Hepatocyte (in vitro differentiated cells): ENCODE data around the gene PRPF6. TPM values are rescaled to one million over a fixed set of nuclear protein-coding genes. Genes with fewer than 3 reads are reported as not detected.
A peak's percentile ranks its signal among the peaks of the same experiment; 100 is the strongest.

Experiments
- DNase-seq: peaks from one replicate; pipeline ENCODE4 v3.0.0-alpha.2; 2016; ENCODE audit warnings: low spot score
- H2AFZ ChIP-seq: fragments of 200-600 bp; sonication (generic); 2 replicates; pipeline ENCODE4 v1.6.0; 2016; ENCODE audit warnings: antibody characterized with exemption, mild to moderate bottlenecking
- H3K27ac ChIP-seq: fragments of 200-600 bp; sonication (generic); 2 replicates; pipeline ENCODE4 v1.5.1; 2016; ENCODE audit warnings: mild to moderate bottlenecking
- H3K27me3 ChIP-seq: fragments of 200-600 bp; sonication (generic); 2 replicates; pipeline ENCODE4 v1.6.1; 2016
- H3K36me3 ChIP-seq: fragments of 200-600 bp; sonication (generic); replicated peaks from 2 replicates; pipeline ENCODE4 v1.5.1; 2016; ENCODE audit warnings: low read depth; ENCODE audit not compliant: insufficient read depth
- H3K4me1 ChIP-seq: fragments of 200-600 bp; sonication (generic); 2 replicates; pipeline ENCODE4 v1.5.1; 2016; ENCODE audit warnings: mild to moderate bottlenecking, moderate library complexity; ENCODE audit not compliant: insufficient read depth
- H3K4me2 ChIP-seq: fragments of 200-600 bp; sonication (generic); 2 replicates; pipeline ENCODE4 v1.6.0; 2016
- H3K4me3 ChIP-seq: fragments of 200-600 bp; sonication (generic); 2 replicates; pipeline ENCODE4 v1.5.1; 2016; ENCODE audit warnings: mild to moderate bottlenecking
- H3K79me2 ChIP-seq: fragments of 200-600 bp; sonication (generic); 2 replicates; pipeline ENCODE4 v1.6.0; 2017; ENCODE audit warnings: mild to moderate bottlenecking
- H3K9me2 ChIP-seq: fragments of 200-600 bp; sonication (generic); replicated peaks from 2 replicates; pipeline ENCODE4 v1.6.0; 2017; ENCODE audit warnings: mild to moderate bottlenecking; ENCODE audit not compliant: insufficient read depth
- H3K9me3 ChIP-seq: fragments of 200-600 bp; sonication (generic); 2 replicates; pipeline ENCODE4 v1.5.1; 2016; ENCODE audit warnings: low read depth, mild to moderate bottlenecking
- H4K20me1 ChIP-seq: fragments of 200-600 bp; sonication (generic); 2 replicates; pipeline ENCODE4 v1.6.0; 2016; ENCODE audit warnings: mild to moderate bottlenecking; ENCODE audit not compliant: insufficient read depth, poor library complexity, severe bottlenecking
- CTCF ChIP-seq: fragments of 200-600 bp; sonication (generic); IDR thresholded peaks from 2 replicates; pipeline ENCODE4 v1.5.1; 2016; ENCODE audit warnings: antibody characterized with exemption, mild to moderate bottlenecking; ENCODE audit not compliant: poor library complexity
- EZH2 ChIP-seq: fragments of 200-600 bp; sonication (generic); IDR thresholded peaks from 2 replicates; pipeline ENCODE4 v1.6.1; 2016; ENCODE audit warnings: antibody characterized with exemption, mild to moderate bottlenecking, borderline replicate concordance
- EZH2phosphoT487 ChIP-seq: fragments of 200-600 bp; sonication (generic); IDR thresholded peaks from one replicate; pipeline ENCODE4 v1.6.1; 2018; ENCODE audit warnings: antibody characterized with exemption, mild to moderate bottlenecking, low read depth, moderate library complexity; ENCODE audit not compliant: unreplicated experiment, severe bottlenecking
- WGBS: methylation state at CpG from one replicate; pipeline ENCODE4 v1.1.6; 2016; ENCODE audit warnings: low lambda C conversion rate; ENCODE audit errors: missing lambda C conversion rate; 5-methylcytosine and 5-hydroxymethylcytosine counted together
- polyA plus RNA-seq: library from polyadenylated mRNA; unstranded; fragments of >200 nt; fragmentation: Nextera tagmentation; extraction: Ambion mirVana; gene quantifications from 2 replicates; pipeline ENCODE4 v1.2.1, GENCODE V29; 2016
- total RNA-seq: library from RNA; depleted of rRNA; stranded (reverse); fragments of >200 nt; gene quantifications from 2 replicates; pipeline ENCODE4 v1.2.3, GENCODE V29; 2014

PRPF6 gene
- total and polyA plus RNA-seq, 2 experiments from 2014 or later, result 37.3 to 41.3 TPM

GRCh38 chr20:63980317-63980805 is 571 bp upstream of the PRPF6 start:
- Histone ChIP-seq H2AFZ (peak overlapping the region; percentile 73), H3K27ac (peak overlapping the region; percentile 75), H3K9me2 (no peaks in the 10 kb centered on the region), H3K79me2 (peaks cover 27% of the 10 kb centered on the region), H3K4me3 (no peak overlapping the region), H4K20me1 (peaks cover 6% of the 10 kb centered on the region), H3K27me3 (no peaks in the 10 kb centered on the region), H3K36me3 (no peaks in the 10 kb centered on the region), H3K4me2 (peak overlapping the region; percentile 97), H3K9me3 (no peaks in the 10 kb centered on the region), H3K4me1 (peaks cover 31% of the 10 kb centered on the region)
- peak; percentile 7 for DNase-seq
- WGBS, result 93% methylated on average over 15 of the region's 15 CpGs
- TF ChIP-seq CTCF (no peak), EZH2phosphoT487 (no peak), EZH2 (no peak)

DNA sequence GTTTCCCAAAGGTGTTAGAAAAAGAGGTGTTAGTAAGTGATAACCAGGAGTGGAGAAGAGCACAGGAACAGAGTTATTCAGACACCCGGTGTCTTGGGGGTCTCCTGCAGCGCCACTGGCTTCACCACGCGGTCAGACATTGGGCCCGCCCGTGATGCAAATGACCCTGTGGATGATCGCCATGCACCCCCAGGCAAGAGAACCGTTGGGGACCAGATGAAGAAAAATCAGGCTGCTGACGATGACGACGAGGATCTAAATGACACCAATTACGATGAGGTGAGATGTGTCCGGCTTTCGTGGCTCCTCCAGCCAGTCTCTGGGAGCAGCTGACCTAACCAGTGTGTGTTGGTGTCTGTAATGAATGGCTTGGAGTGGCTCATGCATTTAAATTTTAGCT is 2.0 kb downstream of the PRPF6 start:
- Histone ChIP-seq H4K20me1 (peaks cover 6% of the 10 kb centered on the region), H3K4me3 (no peak overlapping the region), H3K27me3 (no peaks in the 10 kb centered on the region), H3K27ac (no peak overlapping the region), H2AFZ (no peak overlapping the region), H3K4me2 (no peak overlapping the region), H3K9me3 (no peaks in the 10 kb centered on the region), H3K9me2 (no peaks in the 10 kb centered on the region), H3K36me3 (no peaks in the 10 kb centered on the region), H3K4me1 (peaks cover 28% of the 10 kb centered on the region), H3K79me2 (peaks cover 27% of the 10 kb centered on the region)
- TF ChIP-seq EZH2phosphoT487, result no peak
- DNase-seq, result no peak
- WGBS, result 96% methylated on average over 14 of the region's 14 CpGs

GRCh38 chr20:64000906-64001305 is 20.0 kb downstream of the PRPF6 start:
- Histone ChIP-seq H3K9me3 (no peaks in the 10 kb centered on the region), H3K9me2 (no peaks in the 10 kb centered on the region), H3K27me3 (no peaks in the 10 kb centered on the region), H2AFZ (no peak overlapping the region), H4K20me1 (peaks cover 9% of the 10 kb centered on the region), H3K79me2 (no peaks in the 10 kb centered on the region), H3K4me1 (no peaks in the 10 kb centered on the region), H3K36me3 (no peaks in the 10 kb centered on the region), H3K4me3 (no peak overlapping the region), H3K4me2 (no peak overlapping the region), H3K27ac (no peak overlapping the region)
- TF ChIP-seq EZH2 (no peak), EZH2phosphoT487 (no peak), CTCF (no peak)
- no peak for DNase-seq
- 95% methylated on average over 12 of the region's 12 CpGs for WGBS

DNA sequence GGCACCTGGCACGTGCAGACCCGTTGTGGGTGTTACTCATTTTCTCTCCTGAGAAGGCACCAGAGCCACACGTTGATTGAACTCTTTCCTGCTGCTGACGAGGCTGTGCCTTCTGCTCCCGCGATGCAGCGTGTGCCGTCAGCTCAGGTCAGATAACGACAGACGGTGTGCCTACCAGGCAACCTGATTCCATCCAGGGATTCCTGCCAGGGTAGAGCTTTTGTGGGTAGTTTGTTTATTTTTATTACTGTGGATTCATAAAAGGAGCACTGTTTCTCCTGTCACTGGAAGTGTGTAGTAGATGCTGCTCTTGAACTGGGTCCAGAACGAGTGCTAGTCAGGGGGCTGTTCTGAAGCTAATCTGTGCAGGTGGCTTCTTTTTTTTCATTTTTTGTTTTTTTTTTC is 20.7 kb downstream of the PRPF6 start:
- TF ChIP-seq CTCF (no peak), EZH2phosphoT487 (no peak), EZH2 (no peak)
- Histone ChIP-seq H2AFZ (no peak overlapping the region), H4K20me1 (peaks cover 11% of the 10 kb centered on the region), H3K4me2 (no peak overlapping the region), H3K27ac (no peak overlapping the region), H3K27me3 (no peaks in the 10 kb centered on the region), H3K4me1 (no peaks in the 10 kb centered on the region), H3K9me3 (no peaks in the 10 kb centered on the region), H3K79me2 (no peaks in the 10 kb centered on the region), H3K36me3 (no peaks in the 10 kb centered on the region), H3K4me3 (no peak overlapping the region), H3K9me2 (no peaks in the 10 kb centered on the region)
- 81% methylated on average over 11 of the region's 11 CpGs for WGBS
- DNase-seq, result no peak
